LNCAP (cell line): Measurements from ENCODE around the gene SH3GL2.

Experiments used
- CTCF ChIP-seq: fragments of 450-650 bp; IDR thresholded peaks from 2 replicates; pipeline ENCODE4 v1.5.1; 2017; ENCODE audit warnings: mild to moderate bottlenecking

Gene SH3GL2

GRCh38 chr9:17751486-17751885 is 172.6 kb downstream of the SH3GL2 start:
- no peak for TF ChIP-seq CTCF

- TF ChIP-seq CTCF: no peak
Observed at GRCh38 chr9:17752021-17752420, 173.2 kb downstream of the SH3GL2 start.

- TF ChIP-seq CTCF: no peak
Observed at GRCh38 chr9:17757816-17758215, 178.9 kb downstream of the SH3GL2 start.

GRCh38 chr9:17760250-17760649 is 181.4 kb downstream of the SH3GL2 start:
- no peak for TF ChIP-seq CTCF

GRCh38 chr9:17761984-17762676 is 183.3 kb downstream of the SH3GL2 start:
- TF ChIP-seq CTCF: no peak

- TF ChIP-seq CTCF: no peak
Observed at GRCh38 chr9:17764306-17764705, 185.4 kb downstream of the SH3GL2 start.

- no peak for TF ChIP-seq CTCF
Observed at GRCh38 chr9:17772223-17772622, 193.4 kb downstream of the SH3GL2 start.

GRCh38 chr9:17775656-17776055 is 196.8 kb downstream of the SH3GL2 start:
- no peak for TF ChIP-seq CTCF
